GM15510 (cell line): ENCODE data around the gene SFT2D1.

Experiments
- POLR2A ChIP-seq: IDR thresholded peaks from 3 replicates; pipeline ENCODE4 v1.6.1; 2011; ENCODE audit warnings: borderline replicate concordance; ENCODE audit not compliant: insufficient read length; ENCODE audit errors: extremely low read depth

The SFT2D1 gene

GRCh38 chr6:166306378-166307081 is 35.8 kb downstream of the SFT2D1 start:
- no peak for TF ChIP-seq POLR2A

GRCh38 chr6:166305562-166306117 is 36.7 kb downstream of the SFT2D1 start:
- TF ChIP-seq POLR2A = no peak

GRCh38 chr6:166304106-166304505 is 38.2 kb downstream of the SFT2D1 start:
- no peak for TF ChIP-seq POLR2A

GRCh38 chr6:166301611-166302529 is 40.5 kb downstream of the SFT2D1 start:
- no peak for TF ChIP-seq POLR2A

- TF ChIP-seq POLR2A = no peak
Measured at GRCh38 chr6:166300357-166300987, 41.9 kb downstream of the SFT2D1 start.

- TF ChIP-seq POLR2A = no peak
Measured at GRCh38 chr6:166297606-166298005, 44.7 kb downstream of the SFT2D1 start.

- no peak for TF ChIP-seq POLR2A
Measured at GRCh38 chr6:166296035-166296883, 46.1 kb downstream of the SFT2D1 start.

GRCh38 chr6:166293731-166294584 is 48.4 kb downstream of the SFT2D1 start:
- TF ChIP-seq POLR2A = no peak

GRCh38 chr6:166289207-166290060 is 52.9 kb downstream of the SFT2D1 start:
- no peak for TF ChIP-seq POLR2A

- TF ChIP-seq POLR2A = no peak
Measured at GRCh38 chr6:166286839-166287271, 55.5 kb downstream of the SFT2D1 start.

GRCh38 chr6:166285233-166285632 is 57.1 kb downstream of the SFT2D1 start:
- TF ChIP-seq POLR2A = no peak

- TF ChIP-seq POLR2A = no peak
Measured at GRCh38 chr6:166284640-166285039, 57.7 kb downstream of the SFT2D1 start.
